Epithelial cell of esophagus (primary cell): ENCODE data around the gene CDC14B.

Source experiments
- DNase-seq: peaks from one replicate; pipeline ENCODE4 v3.0.0; 2010; ENCODE audit warnings: low read depth
- H3K4me3 ChIP-seq: 2 replicates; pipeline ENCODE4 v1.5.1; 2011; ENCODE audit warnings: mild to moderate bottlenecking, low read length, control low read depth
- CTCF ChIP-seq: IDR thresholded peaks from 2 replicates; pipeline ENCODE4 v1.5.1; 2011; ENCODE audit warnings: low read depth, mild to moderate bottlenecking, low read length, control low read depth, inconsistent platforms; ENCODE audit not compliant: insufficient read depth; ENCODE audit errors: missing control alignments

The CDC14B gene

GRCh38 chr9:96661711-96662110 lies 42.1 kb upstream of the CDC14B start:
- H3K4me3 ChIP-seq, result no peak overlapping the region
- DNase-seq, result no peak
- no peak for TF ChIP-seq CTCF

- TF ChIP-seq CTCF, result no peak
- H3K4me3 ChIP-seq, result no peak overlapping the region
These were observed 41.1 kb upstream of the CDC14B start for GRCh38 chr9:96660692-96661248.

GRCh38 chr9:96655198-96655851 lies 35.7 kb upstream of the CDC14B start, which contains the start of gene PRXL2C:
Gene PRXL2C, minus strand, starts transcription at chr9:96655317. Its CDS starts 36 bp downstream, at chr9:96655281.
- peak; percentile 75 for DNase-seq
- H3K4me3 ChIP-seq, result peak within 1 kb of the TSS; percentile 58
- TF ChIP-seq CTCF, result no peak

More at GRCh38 chr9:96660692-96661248, 41.1 kb upstream of the CDC14B start:
- no peak for DNase-seq

DNA sequence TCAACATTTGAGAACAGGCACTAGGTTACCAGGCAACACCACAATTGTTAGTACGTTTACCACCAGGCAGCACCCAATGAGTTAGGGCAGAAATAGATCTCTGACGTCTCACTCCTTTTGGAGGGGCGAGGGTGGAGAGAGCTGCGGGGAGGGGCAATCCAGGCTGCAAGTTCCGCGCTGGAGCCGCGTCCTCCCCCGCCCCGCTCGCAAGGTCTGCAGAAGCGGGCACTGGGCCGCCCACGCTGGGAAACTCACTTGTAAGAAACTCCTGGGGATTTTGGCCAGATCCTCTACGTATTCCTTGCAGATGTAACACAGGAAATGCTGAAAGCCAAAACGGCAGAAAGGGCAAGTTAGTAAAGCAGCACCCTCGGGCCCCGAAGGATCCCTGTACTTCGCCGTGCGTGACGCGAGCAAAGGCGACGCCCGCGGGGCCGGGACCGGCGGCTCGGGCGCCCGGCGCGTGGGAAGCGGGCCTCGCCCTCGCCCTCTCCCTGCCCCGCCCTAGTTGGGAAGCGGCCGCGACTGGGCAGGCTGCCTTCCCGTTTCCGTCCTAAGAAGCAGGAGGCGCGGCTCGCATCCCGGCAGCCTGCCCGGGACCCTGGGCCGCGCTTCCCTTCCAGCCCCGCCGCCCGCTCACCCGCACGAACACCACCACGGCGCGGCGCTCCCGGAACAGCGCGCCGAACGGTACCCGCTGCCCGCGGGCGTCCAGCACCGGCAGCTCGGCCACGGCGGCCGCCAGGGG lies 35.0 kb upstream of the CDC14B start:
- TF ChIP-seq CTCF, result no peak
- H3K4me3 ChIP-seq, result peak overlapping the region; percentile 52
- peak; percentile 69 for DNase-seq

- H3K4me3 ChIP-seq, result no peak overlapping the region
- TF ChIP-seq CTCF, result peak; percentile 56
- DNase-seq, result peak; percentile 39
These were observed 32.0 kb upstream of the CDC14B start for GRCh38 chr9:96651626-96652025.

DNA sequence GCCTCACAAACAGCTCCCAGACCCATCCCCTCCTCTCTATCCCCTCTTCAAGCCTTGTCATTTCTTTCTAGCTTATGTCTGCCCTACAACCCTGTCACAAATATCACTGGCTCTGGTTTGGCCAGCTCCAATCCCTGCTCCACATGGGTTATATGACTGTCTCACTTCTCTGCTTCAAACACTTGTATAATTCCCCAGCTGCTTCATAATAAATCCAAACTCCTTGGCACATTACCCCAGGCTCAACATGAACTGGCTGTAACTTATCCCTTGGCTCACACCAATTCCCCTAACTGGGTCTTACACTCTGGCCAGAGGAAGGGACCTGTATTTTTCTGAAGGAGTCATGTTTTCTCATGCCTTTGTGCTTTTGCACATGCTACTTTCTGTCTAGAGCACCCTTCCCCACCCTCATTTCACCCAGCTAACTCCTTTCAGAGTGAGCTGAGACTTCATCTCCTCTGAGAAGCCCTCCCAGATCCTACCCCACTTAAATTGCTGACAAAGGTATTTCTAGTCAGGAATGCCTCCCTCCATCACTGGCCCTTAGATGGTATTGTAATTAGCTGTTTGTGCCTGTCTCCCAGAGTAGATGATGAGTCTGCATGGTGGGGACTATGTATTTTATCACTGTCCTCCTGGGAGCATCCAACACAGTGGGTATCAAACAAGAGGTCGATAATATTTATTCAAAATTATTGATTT lies 30.1 kb upstream of the CDC14B start:
- H3K4me3 ChIP-seq, result no peak overlapping the region
- no peak for TF ChIP-seq CTCF
- DNase-seq, result no peak
